OCI-M2 (cell line): ENCODE measurements around the gene ADCY2.

Experiments
- DNase-seq: peaks from one replicate; lab custom pipeline; 2025; ENCODE audit not compliant: unreplicated experiment; lab: John Stamatoyannopoulos, UW

Gene ADCY2

DNA sequence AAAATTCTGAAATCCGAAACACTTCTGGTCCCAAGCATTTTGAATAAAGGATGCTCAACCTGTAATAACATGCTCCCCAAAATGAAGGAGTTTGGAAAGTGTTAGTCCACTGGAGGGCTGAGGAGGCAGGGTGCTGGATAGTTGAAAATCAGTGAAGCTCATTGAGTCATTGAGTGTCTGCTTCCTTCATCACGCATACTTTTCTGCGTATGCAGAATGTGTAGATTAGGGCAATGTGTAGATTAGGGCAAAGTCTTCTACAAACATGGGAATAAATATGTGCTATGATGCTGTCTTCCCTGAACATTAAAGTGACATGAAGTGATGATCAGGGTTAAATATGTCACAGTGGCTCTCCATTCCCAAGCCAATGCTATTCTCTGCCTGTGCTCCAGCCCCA lies 261.2 kb downstream of the ADCY2 start:
- DNase-seq = no peak

DNA sequence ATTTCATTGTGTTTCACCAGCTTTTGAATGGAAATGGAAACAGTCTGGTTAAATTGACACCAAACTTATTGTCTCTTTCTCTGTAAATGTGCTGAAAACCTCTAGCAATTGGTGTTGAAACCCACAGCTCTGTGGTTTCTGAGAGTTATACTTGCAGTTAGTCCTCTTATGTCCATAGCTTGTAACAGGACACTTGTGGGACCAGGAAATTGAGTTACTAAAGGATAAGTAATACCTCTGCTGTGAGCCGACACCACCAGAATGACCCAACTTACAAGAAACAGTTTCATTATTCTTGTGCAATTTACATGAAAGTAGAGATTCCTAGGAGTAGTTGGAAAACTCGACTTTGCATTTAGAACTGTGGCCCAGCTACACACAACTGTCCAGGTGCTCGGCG lies 263.5 kb downstream of the ADCY2 start:
- DNase-seq = no peak

- DNase-seq = no peak
Measured at GRCh38 chr5:7662289-7662688, 266.4 kb downstream of the ADCY2 start.

- DNase-seq = no peak
Measured at GRCh38 chr5:7663808-7664207, 267.9 kb downstream of the ADCY2 start.

DNA sequence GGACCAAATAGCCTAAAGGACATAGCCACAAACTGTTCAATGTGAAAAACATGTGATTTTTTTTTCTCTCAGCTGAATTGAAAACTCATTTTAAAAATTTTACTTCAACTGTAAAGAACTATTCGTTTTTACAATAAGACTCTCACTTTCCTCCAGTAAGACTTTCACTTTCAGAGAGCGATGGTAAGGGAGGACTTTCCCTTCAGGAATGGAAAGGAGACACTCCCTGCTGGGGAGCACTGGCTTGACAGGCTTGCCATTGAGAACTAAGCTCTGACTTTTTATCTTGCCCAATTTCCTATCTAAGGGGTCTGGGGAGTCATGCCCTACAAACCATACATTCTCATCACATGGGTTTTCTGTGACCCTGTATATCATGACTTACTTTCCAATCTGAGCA lies 268.3 kb downstream of the ADCY2 start:
- DNase-seq = no peak

- DNase-seq = no peak
Measured at GRCh38 chr5:7667216-7667767, 271.4 kb downstream of the ADCY2 start.

DNA sequence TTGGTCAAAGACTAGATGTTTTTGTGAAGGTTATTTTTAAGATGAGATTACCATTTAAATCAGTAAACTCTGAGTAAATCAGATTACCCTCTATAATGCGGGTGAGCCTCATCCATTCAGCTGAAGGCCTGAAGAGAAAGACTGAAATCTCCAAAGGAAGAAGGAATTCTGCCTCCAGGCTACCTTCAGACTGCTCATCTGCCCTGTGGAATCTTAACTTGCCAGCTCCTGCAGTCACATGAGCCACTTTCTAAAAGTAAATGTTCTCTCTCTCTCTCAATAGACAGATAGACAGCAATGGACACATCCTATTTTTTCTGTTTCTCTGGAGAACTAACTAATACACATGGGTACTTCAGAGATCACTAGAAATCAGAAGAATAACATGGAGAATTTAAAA lies 272.2 kb downstream of the ADCY2 start:
- DNase-seq = no peak

DNA sequence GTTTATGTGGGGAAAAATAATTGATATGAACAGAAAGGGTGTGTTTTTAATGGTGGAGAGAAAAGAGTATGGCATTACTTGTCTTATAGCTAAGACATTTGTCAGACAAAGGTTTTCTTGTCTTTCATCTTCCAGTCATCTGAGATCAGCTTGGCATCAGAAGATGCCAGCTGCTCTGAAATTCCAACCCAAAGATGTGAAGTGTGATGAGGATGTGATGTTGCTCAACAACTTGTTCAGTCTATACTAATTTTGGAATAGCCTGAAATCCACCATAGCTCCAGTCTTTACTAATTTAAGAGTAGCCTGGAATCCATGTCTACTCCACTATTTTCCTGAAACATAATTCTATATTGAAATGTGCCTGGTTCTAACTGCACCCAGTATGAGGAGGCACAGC lies 272.7 kb downstream of the ADCY2 start:
- no peak for DNase-seq

- no peak for DNase-seq
Measured at GRCh38 chr5:7671381-7671993, 275.5 kb downstream of the ADCY2 start.

- no peak for DNase-seq
Measured at GRCh38 chr5:7673658-7674057, 277.7 kb downstream of the ADCY2 start.

- DNase-seq = no peak
Measured at GRCh38 chr5:7676455-7676854, 280.5 kb downstream of the ADCY2 start.

GRCh38 chr5:7678030-7678429 lies 282.1 kb downstream of the ADCY2 start:
- DNase-seq = no peak

DNA sequence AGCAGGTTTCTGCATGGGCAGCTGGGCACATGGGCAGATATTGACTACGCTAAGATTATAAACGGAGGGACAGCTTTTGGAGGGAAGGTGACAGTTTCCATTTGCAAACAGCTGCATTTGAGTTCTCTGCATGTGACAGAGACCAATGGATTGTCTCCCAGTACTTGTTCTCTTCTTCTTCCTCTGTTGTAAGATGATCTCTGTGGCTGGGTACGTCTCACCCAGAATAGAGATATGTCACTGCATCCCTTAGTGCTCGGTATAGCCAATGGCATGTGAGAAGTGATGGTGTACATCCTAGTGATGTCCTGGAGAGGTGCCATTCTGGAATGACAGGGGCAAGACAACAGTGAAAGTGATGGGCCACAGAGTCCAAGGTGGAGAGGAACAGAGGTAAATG lies 283.7 kb downstream of the ADCY2 start:
- DNase-seq = no peak

DNA sequence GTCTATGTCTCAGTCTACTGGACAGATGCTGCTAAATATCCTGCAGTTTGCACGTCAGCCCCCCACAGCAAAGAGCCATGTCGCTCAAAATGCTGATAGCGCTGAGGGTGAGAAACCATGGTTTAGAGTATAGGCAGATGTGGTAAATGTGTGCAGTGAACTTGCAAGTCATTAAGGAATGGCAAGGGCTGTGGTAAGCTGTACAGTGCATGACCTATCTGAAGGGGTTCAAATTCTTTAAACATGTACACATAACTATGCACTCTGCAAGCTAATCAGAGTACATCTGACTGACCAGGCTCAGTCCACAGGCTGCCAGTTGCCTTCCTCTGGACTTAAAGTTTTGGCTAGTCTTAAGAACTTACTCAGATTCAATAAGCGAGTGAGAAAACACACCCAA lies 284.3 kb downstream of the ADCY2 start:
- no peak for DNase-seq

DNA sequence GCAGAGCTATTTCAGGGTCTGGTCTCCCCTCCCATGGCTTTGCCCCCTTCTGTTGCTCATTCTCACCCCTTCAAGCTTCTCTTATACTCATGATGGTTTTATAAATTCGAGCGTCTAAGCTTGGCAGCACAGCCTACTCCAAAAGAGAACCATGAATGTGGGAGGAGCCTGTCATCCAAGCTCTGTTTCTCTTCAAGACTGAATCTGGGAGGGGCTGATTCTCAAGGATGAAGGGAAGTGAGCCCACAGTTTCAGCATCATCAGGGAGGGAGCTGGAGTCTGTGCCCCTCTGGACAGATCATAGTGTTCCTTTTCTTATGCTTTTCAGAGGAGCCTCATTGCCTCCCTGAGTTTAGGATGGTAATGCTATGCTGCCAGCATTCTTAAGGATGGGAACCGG lies 286.4 kb downstream of the ADCY2 start:
- no peak for DNase-seq

DNA sequence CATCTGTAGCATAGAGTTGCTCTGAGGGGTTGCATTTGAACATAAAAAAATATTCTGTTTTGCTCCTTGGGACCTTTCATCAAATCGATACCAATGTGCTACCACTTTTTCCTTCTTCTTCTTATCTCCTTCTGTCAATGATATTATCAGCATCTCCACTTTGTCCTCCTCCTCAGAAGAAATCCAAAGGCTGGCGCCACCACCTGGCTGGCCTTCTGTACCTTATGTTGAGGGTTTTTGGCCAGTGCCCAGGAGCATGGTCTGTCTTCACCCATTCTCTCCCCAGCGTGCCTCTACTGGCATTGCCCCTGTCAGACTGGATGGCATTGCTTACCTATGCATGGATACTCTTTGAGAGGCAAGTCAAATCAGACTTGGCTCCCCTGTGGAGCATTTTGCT lies 287.8 kb downstream of the ADCY2 start:
- DNase-seq = no peak

DNA sequence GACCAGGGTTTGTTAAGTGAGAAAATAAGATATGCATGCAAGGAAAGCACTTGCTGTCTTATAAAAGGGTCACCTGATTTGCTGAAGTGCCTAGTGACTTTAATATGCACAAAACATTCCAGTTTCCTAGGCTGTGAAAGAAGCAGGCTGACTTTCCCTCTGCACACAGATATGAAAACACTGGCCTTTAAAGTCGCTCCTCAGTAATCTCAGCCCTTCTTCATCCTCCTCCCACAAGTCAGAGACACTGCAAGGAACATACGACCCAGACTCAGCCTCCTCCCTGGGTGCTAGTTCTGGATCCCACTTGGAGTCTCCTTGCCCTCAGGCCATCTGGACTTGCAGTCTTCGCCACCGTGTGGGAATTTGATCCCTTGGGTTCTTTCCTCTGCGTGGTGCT lies 288.9 kb downstream of the ADCY2 start:
- DNase-seq = no peak

DNA sequence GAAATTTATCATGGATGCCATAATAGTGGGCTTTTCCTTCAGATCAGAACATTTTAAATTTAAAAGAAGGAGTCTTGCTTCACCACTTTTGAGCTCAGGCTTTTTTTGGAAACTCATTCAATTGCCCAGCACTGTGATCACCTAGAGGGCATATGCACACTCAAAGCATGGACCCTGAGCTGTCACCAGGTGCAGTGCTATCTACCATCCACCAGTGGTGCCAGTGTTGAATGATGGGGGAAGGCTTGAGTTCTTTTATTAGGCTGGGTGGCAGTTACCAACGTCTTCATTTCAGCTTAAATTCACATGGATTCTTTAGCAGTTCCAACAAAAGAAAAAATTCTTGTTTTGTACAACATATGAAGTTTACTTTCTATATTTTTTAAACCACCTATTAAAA lies 290.9 kb downstream of the ADCY2 start:
- DNase-seq = no peak

GRCh38 chr5:7690557-7690956 lies 294.6 kb downstream of the ADCY2 start:
- DNase-seq = no peak

DNA sequence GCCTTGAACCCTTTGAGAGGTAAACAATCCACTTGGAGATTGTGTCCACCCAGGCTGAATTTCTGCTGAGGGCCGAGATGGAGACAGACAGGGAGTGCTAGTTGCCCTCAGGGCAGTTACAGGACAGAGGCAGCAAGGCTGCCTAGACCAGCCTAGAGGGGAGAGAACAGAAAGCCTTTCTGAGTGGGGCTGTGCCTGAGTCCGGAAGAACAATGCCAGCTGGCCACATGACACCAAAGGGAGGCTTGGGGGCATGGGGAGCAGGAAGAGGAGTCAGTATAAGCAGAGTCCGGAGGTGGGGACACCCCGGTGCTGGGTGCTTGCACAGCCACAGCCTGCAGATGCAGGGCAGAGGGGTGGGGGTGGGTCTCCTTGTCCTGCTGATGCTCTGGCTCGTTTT lies 309.3 kb downstream of the ADCY2 start:
- no peak for DNase-seq

DNA sequence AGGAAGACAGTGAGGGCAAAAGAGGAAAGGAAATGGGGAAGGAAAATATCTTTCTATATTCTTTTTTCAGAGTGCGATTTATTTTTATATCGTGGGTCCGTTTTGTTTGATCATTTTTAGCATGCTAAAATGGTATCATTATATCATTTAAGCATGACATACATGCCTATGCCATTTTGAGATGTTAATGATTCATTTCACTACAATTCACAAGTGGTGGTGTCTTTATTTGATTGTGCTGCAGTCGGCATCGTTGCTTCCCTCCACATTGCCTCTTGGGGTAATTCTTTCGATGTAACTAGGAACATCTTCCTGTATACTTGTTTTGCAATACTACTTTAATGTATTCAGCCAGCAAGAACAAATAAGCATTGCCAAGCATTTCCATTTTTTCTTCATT lies 309.8 kb downstream of the ADCY2 start:
- no peak for DNase-seq

GRCh38 chr5:7706256-7706655 lies 310.3 kb downstream of the ADCY2 start:
- no peak for DNase-seq

DNA sequence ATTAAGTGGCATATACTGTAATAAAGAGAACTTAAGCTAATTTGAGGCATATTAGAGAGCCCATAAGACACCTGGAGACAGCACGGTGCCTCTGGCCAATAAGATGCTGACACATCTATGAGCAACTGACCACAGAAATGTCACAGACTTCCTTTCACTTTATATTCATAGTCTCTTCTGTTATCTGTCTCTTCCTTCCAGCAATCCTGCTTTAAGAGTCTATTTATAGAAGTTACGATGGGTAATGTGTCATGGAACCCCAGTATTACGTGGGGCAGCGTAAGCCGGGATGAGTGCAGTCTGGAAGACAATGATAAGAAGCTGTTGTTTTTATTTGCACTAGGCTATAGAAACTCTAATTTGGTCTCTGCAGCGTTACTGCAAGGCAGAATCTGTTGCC lies 318.2 kb downstream of the ADCY2 start:
- DNase-seq = no peak
